Glomerular visceral epithelial cell (primary cell): Measurements from ENCODE around the gene ANKFN1.

Source experiments
- DNase-seq: peaks from one replicate; pipeline ENCODE4 v3.0.0-alpha.2; 2016; ENCODE audit errors: extremely low spot score

ANKFN1 gene

DNA sequence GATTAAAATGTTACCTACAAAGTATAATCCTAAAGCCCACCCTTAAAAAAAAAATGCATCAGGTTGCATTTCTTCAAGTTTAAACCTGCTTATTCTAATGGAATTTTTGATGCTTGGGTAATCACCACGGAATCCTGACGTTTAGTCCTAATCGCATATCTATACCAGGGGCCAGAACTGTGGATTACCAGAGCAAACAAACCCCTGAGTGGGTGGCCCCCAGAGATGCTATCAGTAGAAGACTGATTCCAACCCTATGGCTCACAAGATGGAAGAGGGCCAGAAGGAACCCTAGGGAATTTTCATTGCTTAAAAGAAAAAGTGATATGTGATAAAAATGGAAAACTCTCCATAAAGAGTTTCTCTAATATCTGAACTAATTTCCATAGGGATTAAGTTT, 288.0 kb downstream of the ANKFN1 start:
- DNase-seq = no peak

DNA sequence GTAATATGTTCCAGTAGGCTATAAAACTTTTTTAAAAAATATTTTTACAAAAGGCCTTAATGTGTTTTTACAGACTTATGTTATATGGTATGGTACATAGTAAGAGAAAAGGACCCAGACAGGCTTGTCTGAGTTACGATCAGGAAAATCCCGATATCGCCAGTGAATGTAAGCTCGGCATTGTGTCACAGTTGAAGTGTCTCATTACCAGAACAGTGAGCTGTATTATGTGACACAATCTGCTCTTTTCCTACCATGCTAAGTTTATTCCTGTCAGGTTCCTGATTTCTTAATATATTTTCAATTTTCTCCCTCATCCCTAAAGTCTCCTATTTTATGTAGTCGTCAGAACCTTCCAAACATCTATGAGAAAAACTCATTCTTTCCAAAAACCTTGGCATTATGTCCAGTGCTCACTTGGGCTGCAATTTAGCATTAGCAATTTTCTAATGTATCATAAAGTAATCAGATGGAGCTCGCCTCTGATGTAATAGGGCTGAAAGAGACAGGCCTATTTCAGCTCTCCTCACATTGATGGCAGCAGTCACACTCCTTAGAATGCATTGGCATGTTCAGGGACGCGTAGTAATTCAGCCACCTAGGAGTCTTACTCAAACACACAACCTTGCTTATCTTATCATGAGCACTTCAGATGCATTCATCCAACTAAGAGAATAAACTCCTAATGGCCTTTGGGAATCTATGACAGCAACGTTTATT, 292.6 kb downstream of the ANKFN1 start:
- DNase-seq = no peak

DNA sequence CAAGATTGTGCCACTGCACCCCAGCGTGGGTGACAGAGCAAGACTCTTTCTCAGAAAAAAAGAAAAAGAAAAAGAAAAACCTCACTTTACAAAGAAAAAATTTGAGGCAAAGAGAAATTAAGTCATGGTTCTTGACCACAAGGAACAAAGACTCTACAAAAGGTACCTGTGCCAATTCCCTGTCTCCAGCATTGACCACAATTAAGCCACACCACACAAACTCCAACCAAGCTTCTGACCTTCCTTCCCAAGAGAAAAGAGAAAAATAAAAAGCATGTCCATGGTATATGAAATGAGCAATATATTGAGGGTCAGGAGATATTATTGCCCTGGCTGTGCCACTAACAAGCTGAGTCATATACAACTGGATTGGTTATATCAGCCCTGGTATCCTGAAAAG, 293.9 kb downstream of the ANKFN1 start:
- DNase-seq = no peak

- DNase-seq = no peak
Observed at GRCh38 chr17:56448371-56448770, 295.1 kb downstream of the ANKFN1 start.

DNA sequence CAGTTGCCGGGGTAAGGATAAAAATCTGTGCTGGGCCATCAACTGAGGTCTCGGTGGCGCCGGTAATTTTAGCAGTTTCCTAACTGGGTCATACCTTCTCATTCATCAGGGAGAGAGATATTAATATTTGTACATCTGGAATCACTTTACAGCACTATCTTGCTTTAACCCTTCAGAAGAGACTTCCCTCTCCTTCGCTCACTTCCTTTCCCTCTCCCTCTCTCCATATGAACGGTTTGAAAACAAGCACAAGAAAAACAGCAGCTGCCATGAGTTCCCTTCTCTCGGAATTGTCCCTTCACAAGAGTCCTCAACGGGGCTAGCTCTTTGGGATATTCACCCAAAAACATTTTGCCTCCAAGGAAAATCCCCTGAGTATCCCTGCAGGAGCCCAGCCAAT, 295.9 kb downstream of the ANKFN1 start:
- no peak for DNase-seq

- no peak for DNase-seq
Observed at GRCh38 chr17:56451629-56452028, 298.4 kb downstream of the ANKFN1 start.

- no peak for DNase-seq
Observed at GRCh38 chr17:56452461-56452860, 299.2 kb downstream of the ANKFN1 start.

DNA sequence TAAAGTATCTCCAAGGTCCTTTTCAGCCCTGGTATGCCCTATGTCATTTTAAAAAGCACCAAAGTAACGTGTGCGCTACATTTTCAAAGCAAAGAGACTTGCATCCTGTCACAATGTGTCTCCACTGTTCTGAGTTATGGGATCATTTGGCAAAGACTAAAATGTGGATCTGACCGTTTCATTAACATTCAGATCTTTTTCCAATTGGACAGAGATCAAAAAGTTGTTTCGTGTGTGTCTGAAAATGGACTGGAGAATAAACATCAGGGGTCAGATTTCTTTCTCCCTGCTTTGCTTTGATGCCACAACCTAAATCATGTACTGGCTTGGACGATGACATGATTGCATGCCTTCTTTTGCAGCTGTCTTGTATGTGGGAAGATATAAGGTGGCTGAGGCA, 304.2 kb downstream of the ANKFN1 start:
- DNase-seq = no peak

- DNase-seq = no peak
Observed at GRCh38 chr17:56465886-56466285, 312.6 kb downstream of the ANKFN1 start.

- DNase-seq = no peak
Observed at GRCh38 chr17:56468840-56469239, 315.6 kb downstream of the ANKFN1 start.

DNA sequence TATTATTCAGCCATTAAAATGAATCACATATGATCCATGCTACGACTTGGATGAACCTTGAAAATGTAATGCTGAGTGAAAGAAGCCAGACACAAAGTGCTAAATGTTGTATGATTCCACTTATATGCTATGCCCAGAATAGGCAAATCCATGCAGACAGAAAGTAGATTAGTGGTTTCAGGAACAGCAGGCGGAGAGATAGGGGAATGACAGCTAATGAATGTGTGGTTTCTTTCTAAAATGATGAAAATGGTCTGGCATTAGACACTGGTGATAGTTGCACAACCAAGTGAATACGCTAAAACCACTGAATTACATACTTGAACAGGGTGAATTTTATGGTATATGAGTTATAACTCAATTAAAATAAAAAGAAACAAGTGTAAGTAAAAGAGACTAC, 318.4 kb downstream of the ANKFN1 start:
- no peak for DNase-seq

GRCh38 chr17:56475116-56475515, 321.8 kb downstream of the ANKFN1 start:
- no peak for DNase-seq

- DNase-seq = peak; percentile 11
Observed at GRCh38 chr17:56478836-56479447, 325.7 kb downstream of the ANKFN1 start.

- no peak for DNase-seq
Observed at GRCh38 chr17:56480501-56480900, 327.2 kb downstream of the ANKFN1 start.

DNA sequence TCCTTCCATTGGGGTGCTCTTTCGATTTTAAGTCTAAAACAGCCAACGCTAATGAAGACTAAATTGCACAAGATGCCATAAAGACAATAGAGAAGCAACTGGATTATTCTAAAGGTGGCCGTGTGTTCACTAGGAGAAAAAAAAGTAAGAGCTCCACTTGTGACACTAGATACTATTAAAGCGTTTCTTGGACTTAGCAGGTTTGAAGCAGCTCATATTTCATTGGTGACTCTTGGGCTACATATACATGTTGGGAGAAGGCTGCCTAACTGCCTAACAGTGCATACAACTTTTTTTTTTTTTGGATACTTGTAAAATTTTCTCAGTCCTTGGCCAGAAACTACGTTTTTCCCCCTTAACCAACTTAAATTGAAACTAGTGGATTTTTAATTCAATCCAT, 328.4 kb downstream of the ANKFN1 start:
- DNase-seq = no peak

DNA sequence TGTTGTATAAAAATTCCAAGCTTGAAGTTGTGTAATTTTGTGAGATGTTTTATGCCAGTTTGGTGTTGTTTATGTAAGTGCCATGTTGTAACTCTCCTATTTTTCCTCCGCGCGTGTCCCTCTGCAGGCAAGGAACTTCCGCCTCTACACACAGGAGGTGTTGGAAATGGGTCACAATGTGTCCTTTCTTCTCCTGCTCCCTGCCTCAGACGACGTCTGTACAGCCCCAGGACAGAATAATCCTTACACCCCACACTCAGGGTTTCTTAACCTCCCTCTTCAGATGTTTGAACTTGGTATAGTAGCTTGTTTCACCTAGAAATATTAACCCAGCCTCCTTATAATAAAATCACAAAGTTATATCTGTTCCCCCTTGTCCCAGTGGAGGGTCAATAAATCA, 329.0 kb downstream of the ANKFN1 start:
- no peak for DNase-seq

DNA sequence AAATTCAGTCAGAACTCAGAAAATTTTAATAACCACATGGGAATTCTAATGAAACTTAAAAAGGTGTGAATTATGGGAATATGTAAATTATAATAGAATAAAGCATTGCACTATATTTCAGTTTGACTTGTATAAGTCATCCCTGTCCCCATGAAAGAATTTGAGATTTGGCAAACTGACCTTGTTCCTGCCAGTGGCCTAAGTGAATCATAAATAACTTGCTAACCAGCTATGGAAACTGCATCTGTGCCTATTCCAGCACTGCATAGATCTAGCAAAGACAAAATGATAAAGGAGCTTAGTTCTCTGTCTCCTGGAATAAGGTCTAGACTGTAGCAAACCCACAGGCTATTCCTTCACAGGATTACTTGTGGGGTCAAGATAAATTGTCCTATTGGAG, 333.5 kb downstream of the ANKFN1 start:
- no peak for DNase-seq

DNA sequence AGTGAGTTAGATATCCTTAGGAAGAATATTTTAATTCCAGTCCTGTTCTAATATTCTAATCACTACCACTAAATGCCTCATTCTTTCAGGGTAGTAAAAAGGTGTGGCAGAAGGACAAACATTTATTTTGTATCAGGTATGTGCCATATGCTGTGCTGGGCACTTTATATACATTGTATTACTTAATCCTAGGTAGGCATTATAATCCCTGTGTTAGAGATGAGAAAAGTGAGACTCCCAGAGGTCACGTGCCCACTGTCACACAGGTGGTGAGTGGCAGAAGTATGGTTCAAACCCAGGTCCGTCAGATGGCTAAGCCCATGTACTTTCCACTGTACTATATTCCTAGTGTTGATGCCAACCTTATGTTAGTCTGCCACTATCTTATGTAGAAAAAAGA, 335.5 kb downstream of the ANKFN1 start:
- no peak for DNase-seq

DNA sequence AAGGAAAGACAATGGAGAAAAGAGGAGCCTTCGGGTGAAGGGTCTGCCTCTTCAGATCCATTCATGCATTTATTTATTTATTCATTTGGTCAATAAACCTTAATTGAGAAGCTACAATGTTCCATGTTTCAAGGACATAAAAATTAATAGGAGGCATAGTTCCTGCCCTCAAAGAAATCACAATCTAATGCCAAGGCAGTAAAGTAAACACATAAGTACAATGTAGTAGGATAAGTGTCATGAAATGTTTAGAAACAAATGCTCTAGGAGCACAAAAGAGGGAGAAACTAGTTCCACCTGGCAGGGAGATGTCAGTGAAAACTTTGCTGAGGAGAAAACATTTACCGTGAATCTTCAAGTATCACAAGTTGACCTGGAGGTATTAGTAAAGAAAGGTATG, 336.7 kb downstream of the ANKFN1 start:
- DNase-seq = no peak

- DNase-seq = no peak
Observed at GRCh38 chr17:56495556-56495955, 342.3 kb downstream of the ANKFN1 start.

DNA sequence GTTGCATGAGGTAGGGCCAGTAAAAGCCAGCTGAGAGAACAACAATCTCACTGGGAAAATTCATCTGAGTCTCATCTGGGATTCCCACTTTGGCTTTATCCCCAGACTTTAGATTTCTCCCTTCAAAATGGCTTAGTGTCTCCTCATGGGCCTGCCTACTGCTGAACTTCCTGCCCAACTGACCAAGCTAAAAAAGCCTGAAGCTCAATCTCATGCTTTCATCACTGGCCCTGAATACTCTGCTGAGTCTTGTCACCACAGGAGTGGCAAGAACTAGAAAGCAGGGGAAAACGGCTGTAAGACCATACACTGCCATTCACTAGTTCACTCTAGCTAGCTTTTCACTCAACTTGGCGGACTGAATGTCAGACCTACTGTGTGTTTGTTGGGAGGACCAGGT, 343.9 kb downstream of the ANKFN1 start:
- DNase-seq = no peak

DNA sequence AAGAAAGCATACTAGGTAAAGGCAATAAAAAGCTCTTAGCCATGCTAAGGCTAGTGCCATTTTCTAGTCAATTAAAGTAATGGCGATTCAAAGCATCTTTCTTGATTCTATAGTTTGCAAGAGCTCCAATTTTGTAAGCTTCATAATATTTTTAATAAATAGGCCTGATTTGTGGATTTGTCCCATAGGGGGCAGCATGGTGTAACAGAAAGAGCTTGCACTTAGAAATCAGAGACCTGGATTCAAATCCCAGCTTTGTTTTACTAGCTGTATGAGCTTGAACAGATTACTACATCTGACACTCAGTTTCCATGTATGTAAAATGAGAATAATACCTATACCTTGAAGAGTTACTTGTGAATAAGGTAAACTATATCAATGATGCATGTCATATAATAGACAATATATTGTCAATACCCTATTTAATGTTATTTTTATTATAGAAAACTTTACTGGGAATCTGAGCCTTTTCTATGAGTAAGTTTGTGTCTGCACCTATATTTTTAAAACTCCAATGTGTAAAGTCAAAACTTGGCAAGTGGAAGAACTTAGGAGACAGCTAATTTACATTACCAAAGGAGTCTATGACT, 346.6 kb downstream of the ANKFN1 start:
- DNase-seq = peak; percentile 16

GRCh38 chr17:56502120-56502654, 348.9 kb downstream of the ANKFN1 start:
- DNase-seq = no peak
